Ascending aorta (tissue), 2 donors: ENCODE measurements around the gene TMEM181. TPM values are rescaled to one million over a fixed set of nuclear protein-coding genes. Genes with fewer than 3 reads are reported as not detected.
"Not testable (repeated sequence)": the region's sequence is repeated elsewhere in the genome, so short reads cannot be mapped to it uniquely, and the experiment has no call there.

Source experiments
- DNase-seq, 2 donors: peaks; one replicate each; pipeline ENCODE4 v3.0.0-alpha.2; 2019; ENCODE audit warnings: low spot score in 2 of 2
- H3K27ac ChIP-seq, 2 donors: fragments of 200-600 bp; sonication (generic); one replicate each; pipeline ENCODE4 v1.5.1; 2016 to 2017; ENCODE audit warnings: mild to moderate bottlenecking in 1 of 2
- H3K27me3 ChIP-seq: fragments of 200-600 bp; sonication (generic); one replicate; pipeline ENCODE4 v1.5.1; 2017
- H3K36me3 ChIP-seq, 2 donors: fragments of 200-600 bp; sonication (generic); one replicate each; pipeline ENCODE4 v1.5.1; 2016
- H3K4me1 ChIP-seq, 2 donors: fragments of 200-600 bp; sonication (generic); one replicate each; pipeline ENCODE4 v1.5.1; 2016 to 2017; ENCODE audit warnings: mild to moderate bottlenecking in 1 of 2
- H3K4me3 ChIP-seq, 2 donors: fragments of 200-600 bp; sonication (generic); one replicate each; pipeline ENCODE4 v1.5.1; 2016 to 2017; ENCODE audit warnings: mild to moderate bottlenecking in 1 of 2
- H3K9me3 ChIP-seq, 2 donors: fragments of 200-600 bp; sonication (generic); one replicate each; pipeline ENCODE4 v1.5.1; 2016
- intact Hi-C: fragments of 100-400 bp; cut with DNase I; formaldehyde crosslinking; loops from one replicate; pipeline ENCODE4 v1.15.1; 2023
- total RNA-seq: library from RNA; depleted of rRNA; stranded (reverse); fragments of >200 nt; gene quantifications from one replicate; pipeline ENCODE4 v1.1.0, GENCODE V29; 2016
- TF ChIP-seq, protein P1 (sequence below), 3 experiments: fragments of 200-600 bp in 2 of 3; fragments of 450-650 bp in 1 of 3; sonication (generic) in 2 of 3; IDR thresholded peaks; one replicate each; pipeline ENCODE4 v1.5.1; 2016 to 2019; ENCODE audit warnings: antibody characterized with exemption in 3 of 3, mild to moderate bottlenecking in 1 of 3, moderate library complexity in 1 of 3

TMEM181 gene
- total RNA-seq, 1 donor from 2014 or later, result 16.3 TPM

DNA sequence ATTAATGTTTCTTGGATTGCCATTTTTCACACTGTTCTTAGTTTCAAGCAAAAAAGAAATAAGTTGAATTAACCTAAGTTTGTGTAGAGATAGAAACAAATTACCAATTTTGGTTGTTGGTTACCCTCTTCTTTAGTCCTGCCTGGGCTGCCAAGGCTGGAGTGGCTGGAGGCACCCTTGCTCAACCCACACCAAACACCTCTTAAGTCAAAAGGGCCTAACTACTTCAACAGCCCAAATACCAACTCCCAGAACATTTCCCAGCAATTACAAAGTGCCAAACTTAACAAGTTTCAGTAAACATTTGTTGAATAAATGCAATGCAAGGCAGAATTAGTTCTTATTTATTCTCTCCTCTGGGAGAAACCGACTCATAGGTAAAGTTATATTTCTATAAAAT lies 38.1 kb upstream of the TMEM181 start:
- Histone ChIP-seq H3K4me1 (no peaks in the 10 kb centered on the region), H3K27me3 (no peaks in the 10 kb centered on the region), H3K4me3 (no peak overlapping the region), H3K9me3 (peaks cover 0 to 3% of the 10 kb centered on the region in 2 donors), H3K27ac (no peak overlapping the region), H3K36me3 (no peaks in the 10 kb centered on the region)
- TF ChIP-seq, protein P1, sequence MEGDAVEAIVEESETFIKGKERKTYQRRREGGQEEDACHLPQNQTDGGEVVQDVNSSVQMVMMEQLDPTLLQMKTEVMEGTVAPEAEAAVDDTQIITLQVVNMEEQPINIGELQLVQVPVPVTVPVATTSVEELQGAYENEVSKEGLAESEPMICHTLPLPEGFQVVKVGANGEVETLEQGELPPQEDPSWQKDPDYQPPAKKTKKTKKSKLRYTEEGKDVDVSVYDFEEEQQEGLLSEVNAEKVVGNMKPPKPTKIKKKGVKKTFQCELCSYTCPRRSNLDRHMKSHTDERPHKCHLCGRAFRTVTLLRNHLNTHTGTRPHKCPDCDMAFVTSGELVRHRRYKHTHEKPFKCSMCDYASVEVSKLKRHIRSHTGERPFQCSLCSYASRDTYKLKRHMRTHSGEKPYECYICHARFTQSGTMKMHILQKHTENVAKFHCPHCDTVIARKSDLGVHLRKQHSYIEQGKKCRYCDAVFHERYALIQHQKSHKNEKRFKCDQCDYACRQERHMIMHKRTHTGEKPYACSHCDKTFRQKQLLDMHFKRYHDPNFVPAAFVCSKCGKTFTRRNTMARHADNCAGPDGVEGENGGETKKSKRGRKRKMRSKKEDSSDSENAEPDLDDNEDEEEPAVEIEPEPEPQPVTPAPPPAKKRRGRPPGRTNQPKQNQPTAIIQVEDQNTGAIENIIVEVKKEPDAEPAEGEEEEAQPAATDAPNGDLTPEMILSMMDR (IDR thresholded peaks at IDR 0.05), result no peak
- intact Hi-C loops, result no loop called here
- DNase-seq, result no peak

DNA sequence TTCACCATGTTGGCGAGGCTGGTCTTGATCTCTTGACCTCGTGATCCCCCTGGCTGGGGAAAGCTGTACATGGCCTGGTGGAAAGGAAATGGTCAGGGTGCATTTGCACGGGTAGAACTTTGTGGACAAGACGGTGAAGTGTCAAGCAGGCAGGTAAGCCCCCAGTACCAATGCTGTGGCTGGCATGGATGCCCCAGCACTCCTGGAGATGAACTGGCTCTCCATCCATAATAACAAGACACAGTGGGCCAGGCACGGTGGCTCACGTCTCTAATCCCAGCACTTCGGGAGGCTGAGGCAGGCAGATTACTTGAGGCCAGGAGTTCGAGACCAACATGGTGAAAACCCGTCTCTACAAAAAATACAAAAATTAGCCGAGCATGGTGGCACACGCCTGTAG lies 37.3 kb upstream of the TMEM181 start:
- no peak overlapping the region for H3K27ac ChIP-seq
- TF ChIP-seq, protein P1 (IDR thresholded peaks at IDR 0.05), result no peak
- H3K27me3 ChIP-seq, result no peaks in the 10 kb centered on the region
- intact Hi-C loops, result no loop called here
- no peak for DNase-seq
- no peaks in the 10 kb centered on the region for H3K36me3 ChIP-seq
- H3K9me3 ChIP-seq, result peaks cover 1 to 6% of the 10 kb centered on the region in 2 donors
- no peak overlapping the region for H3K4me3 ChIP-seq
- no peaks in the 10 kb centered on the region for H3K4me1 ChIP-seq

DNA sequence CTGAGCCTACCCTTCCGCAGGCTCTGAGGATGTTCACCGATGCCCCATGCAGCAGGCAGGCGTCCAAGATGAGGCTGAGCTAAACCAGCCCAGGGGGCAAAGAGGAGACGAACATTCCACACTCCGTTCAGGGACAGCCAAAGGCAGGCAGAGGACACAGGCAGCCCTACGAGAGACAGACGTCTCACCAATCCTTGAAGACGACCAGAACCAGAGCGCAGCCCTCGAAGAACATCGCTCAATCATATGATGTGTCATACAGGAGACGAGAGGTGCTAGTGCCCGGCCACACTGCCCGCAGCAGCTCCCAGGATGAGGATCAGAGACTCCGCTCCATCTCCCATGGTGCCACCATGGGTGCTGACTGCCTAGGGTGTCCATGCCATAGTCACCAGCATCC lies 35.6 kb upstream of the TMEM181 start:
- peaks cover 6 to 8% of the 10 kb centered on the region in 2 donors for H3K9me3 ChIP-seq
- TF ChIP-seq, protein P1 (IDR thresholded peaks at IDR 0.05), result no peak
- no peaks in the 10 kb centered on the region for H3K36me3 ChIP-seq
- H3K4me1 ChIP-seq, result no peaks in the 10 kb centered on the region
- H3K4me3 ChIP-seq, result no peak overlapping the region
- no peaks in the 10 kb centered on the region for H3K27me3 ChIP-seq
- DNase-seq, result no peak
- intact Hi-C loops, result no loop called here
- no peak overlapping the region for H3K27ac ChIP-seq

DNA sequence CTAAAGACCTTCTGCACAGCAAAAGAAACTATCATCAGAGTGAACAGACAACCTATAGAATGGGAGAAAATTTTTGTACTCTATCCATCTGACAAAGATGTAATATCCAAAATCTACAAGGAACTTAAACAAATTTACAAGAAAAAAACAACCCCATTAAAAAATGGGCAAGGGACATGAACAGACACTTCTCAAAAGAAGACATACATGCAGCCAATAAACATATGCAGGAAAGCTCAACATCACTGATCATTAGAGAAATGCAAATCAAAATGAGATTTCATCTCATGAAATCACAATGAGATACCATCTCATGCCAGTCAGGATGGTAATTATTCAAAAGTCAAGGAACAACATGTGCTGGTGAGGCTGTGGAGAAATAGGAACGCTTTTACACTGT lies 32.0 kb upstream of the TMEM181 start:
- H3K9me3 ChIP-seq, intact Hi-C loops, H3K27ac ChIP-seq, H3K4me1 ChIP-seq, DNase-seq, H3K4me3 ChIP-seq, H3K36me3 ChIP-seq, H3K27me3 ChIP-seq: not testable (repeated sequence)

DNA sequence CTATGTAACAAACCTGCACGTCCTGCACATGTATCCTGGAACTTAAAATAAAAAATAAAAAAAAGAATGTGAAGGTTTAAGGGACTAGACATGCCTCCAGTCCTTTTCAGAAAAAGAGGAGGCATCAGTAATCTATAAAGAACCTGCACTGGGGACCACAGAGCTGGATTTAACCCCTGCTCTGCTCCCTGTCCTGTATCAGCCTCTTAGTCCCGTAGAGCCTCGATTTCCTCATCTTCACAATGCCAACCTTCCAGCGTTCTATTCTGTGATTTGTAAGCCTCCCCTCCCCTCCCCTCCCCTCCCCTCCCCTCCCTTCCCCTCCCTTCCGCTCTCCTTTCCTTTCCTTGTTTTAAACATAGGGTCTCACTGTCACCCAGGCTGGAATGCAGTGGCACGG lies 31.1 kb upstream of the TMEM181 start:
- Histone ChIP-seq H3K27ac (no peak overlapping the region), H3K4me3 (no peak overlapping the region), H3K36me3 (no peaks in the 10 kb centered on the region), H3K9me3 (peaks cover 6 to 8% of the 10 kb centered on the region in 2 donors), H3K27me3 (no peaks in the 10 kb centered on the region), H3K4me1 (no peaks in the 10 kb centered on the region)
- TF ChIP-seq, protein P1 (IDR thresholded peaks at IDR 0.05), result no peak
- intact Hi-C loops, result no loop called here
- DNase-seq, result no peak

DNA sequence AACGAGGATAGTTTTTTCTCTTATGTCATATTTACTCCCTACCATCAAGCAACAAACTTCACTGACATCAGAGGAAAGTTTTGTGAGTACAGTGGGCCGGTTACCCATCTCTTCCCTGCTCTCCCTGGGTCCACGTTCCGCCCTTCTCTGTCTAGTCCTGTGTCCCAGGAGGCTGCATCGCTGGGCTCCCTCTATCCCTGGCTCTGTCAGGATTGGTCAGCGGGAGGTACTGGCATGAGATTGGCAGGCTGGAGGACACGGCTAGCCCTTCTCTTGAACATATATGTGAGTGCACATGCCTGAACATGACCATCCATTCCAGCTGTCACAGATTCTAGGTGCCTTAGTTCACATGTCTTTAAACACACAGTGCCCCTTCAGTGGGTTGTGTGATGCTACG lies 30.3 kb upstream of the TMEM181 start:
- no peak for DNase-seq
- Histone ChIP-seq H3K9me3 (peaks cover 6 to 8% of the 10 kb centered on the region in 2 donors), H3K4me3 (no peak overlapping the region), H3K4me1 (no peaks in the 10 kb centered on the region), H3K27ac (no peak overlapping the region), H3K36me3 (no peaks in the 10 kb centered on the region), H3K27me3 (no peaks in the 10 kb centered on the region)
- intact Hi-C loops, result no loop called here
- TF ChIP-seq, protein P1 (IDR thresholded peaks at IDR 0.05), result no peak
